ENCODE results near the gene FSHR.

DNA sequence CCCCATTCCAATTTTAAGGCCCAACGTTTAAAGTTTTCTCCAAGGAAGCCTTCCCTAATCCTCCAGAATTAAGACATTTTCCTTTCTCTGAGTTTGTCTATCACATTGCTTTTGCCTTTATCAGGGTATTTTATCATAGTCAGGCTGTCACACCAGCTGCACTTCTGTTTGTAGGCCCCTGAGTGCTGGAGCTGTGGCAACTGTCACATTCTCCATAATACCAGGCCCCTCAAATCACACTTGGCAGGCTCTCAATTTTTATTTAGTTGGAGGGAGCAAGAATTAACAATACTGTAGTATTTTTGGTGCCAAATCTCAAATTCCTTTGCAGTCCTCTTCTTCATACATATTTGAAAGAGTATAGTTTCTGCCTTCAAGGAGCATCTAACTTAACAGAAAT lies 122.2 kb downstream of the FSHR start:
- TF ChIP-seq CTCF (conservative IDR thresholded peaks at IDR 0.05; ENCODE audit: low read depth, low read length) (no peak), EZH2phosphoT487 (IDR thresholded peaks at IDR 0.05; ENCODE audit: borderline replicate concordance, low read length) (no peak), EZH2 (IDR thresholded peaks at IDR 0.05; ENCODE audit: low read length, unreplicated experiment) (no peak)

Data from PC-3 (cell line).